ENCODE results near the gene ZNF462.
"Not testable (repeated sequence)": the region's sequence is repeated elsewhere in the genome, so short reads cannot be mapped to it uniquely, and the experiment has no call there.

The ZNF462 gene

DNA sequence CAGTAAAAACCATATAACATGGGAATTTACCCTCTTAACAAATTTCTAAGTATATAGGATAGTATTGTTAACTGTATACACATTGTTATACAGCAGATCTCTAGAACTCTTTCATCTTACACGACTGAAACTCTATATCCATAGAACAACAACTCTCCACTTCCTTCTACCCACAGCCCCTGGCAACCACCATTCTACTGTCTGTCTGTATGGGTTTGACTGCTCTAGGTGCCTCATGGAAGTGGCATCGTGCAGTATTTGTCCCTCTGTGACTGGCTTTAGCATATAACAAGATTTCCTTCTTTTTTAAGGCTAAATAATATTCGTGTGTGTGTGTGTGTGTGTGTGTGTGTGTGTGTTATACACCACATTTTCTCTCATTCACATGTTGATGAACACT, 100.7 kb downstream of the ZNF462 start:
- DNase-seq: no peak

GRCh38 chr9:106964329-106964728, 101.4 kb downstream of the ZNF462 start:
- DNase-seq: no peak

DNA sequence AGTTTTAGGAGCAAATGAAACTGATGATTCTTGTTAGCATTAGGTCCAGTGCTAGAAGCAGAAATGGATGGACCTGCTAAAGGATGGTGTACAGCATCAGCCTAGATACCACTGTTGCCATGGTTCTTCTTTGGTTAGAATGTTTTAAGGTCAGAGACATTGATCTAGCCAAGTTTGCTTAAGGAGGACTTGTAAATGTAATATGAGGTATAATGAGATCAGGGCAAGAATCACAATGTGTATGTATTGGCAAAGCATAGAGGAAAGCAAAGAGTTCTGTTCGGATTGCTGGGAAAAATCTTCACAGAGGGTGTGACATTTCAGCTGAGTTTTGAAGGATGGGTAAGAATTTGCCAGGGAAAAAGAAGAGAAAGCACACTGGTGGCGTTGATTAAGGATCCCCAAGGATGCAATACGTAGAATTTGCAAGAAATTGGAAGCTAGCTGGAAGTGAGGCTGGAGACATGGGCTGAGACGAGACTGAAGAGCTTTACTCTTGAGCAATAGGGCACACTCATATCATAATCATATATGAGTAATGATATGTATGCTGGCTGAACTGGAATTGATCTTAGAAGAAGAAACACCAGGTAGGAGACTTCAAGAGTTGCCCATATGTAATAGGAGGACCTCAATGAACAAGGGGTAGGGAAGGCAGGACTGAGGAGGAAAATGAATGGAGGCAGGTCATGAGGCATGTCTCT, 102.0 kb downstream of the ZNF462 start:
- no peak for DNase-seq

- no peak for DNase-seq
Measured at GRCh38 chr9:106966481-106966880, 103.5 kb downstream of the ZNF462 start.

- no peak for DNase-seq
Measured at GRCh38 chr9:106969696-106970095, 106.7 kb downstream of the ZNF462 start.

- no peak for DNase-seq
Measured at GRCh38 chr9:106970219-106970975, 107.4 kb downstream of the ZNF462 start.

- no peak for DNase-seq
Measured at GRCh38 chr9:106970976-106971457, 108.1 kb downstream of the ZNF462 start.

GRCh38 chr9:106972082-106972481, 109.1 kb downstream of the ZNF462 start:
- DNase-seq: no peak

DNA sequence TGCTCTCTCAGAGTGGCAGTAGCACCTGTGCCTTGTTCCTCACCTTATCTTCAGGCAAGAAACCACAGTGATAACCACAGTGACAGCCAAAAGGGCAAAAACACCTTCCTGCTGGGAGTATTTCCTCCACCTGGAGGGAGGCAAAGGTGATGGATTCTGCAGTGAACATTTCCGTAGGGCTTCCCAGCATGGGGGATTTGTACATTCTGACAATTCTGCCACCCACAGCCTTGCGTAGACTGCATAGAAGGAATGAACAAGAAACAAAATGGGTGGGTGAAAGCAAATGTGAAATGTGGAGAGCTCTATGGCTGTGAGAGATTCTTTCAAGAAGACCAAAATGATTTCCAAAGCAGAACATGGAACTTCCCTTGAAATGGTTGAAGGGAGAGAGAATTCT, 111.4 kb downstream of the ZNF462 start:
- no peak for DNase-seq

GRCh38 chr9:106976772-106977171, 113.8 kb downstream of the ZNF462 start:
- DNase-seq: no peak

GRCh38 chr9:106980551-106981101, 117.7 kb downstream of the ZNF462 start:
- no peak for DNase-seq

GRCh38 chr9:106981396-106982287, 118.7 kb downstream of the ZNF462 start:
- no peak for DNase-seq

- DNase-seq: no peak
Measured at GRCh38 chr9:106982636-106983035, 119.7 kb downstream of the ZNF462 start.

DNA sequence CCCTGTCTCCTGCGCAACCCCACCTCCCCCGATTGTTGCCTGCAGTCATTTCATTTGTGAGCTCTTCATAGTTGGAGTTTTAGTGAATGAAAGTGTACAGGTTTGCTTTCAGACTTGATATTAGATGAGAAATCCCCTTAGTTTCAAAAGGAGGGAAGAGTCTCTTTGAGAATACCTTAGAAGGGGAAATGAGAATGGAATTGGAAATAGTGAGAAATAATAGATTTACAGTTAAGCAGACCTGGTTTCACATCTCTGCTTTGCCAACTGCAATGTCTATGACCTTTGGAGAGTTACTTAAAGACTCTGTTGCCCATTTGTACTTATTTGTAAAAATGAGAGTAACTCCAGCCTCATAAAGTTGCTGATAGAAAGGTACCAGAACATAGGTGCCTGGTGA, 120.4 kb downstream of the ZNF462 start:
- DNase-seq: no peak

GRCh38 chr9:106989904-106990303, 126.9 kb downstream of the ZNF462 start:
- not testable (repeated sequence) for DNase-seq

- no peak for DNase-seq
Measured at GRCh38 chr9:106992186-106992585, 129.2 kb downstream of the ZNF462 start.

GRCh38 chr9:106993603-106994002, 130.6 kb downstream of the ZNF462 start:
- no peak for DNase-seq

DNA sequence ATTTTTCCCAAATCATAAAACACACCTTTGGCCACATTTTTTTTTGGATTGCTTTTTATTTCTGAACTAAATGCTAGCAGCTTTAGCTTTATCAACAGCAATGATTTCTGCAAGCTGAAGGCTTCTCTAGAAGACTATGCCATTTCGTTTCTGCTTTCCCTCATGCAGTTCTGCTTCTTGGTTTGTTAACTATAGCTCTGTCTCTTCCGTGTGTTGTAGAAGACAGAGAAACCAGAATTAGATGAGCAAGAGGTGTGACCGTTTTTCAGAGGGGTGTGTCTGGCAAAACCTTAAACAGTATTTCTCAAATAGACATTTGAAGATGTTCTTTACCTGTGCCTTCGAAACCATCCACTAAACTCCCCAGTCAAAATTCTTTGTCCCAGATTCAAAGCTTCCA, 131.5 kb downstream of the ZNF462 start:
- DNase-seq: no peak

DNA sequence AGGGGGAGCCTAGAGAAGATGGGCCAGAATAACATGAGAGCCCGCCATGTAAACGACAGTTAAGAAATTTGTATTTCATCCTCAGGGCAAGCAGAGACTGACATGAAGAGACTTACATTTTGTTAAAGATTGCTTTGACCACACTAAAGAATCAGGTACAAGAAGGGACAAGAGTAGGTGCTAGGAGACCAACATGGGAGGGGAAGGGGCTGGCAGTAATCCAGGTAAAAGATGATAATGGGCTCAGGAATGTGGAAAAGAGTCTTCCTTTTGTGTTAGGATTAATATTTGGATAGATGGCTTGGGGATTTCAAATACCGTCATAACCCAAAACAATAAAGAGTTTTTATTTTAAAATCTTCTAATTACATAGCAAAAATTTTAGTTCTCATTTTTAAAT, 137.3 kb downstream of the ZNF462 start:
- DNase-seq: no peak

GRCh38 chr9:107005201-107005600, 142.2 kb downstream of the ZNF462 start:
- no peak for DNase-seq

- DNase-seq: no peak
Measured at GRCh38 chr9:107007402-107007801, 144.4 kb downstream of the ZNF462 start.

DNA sequence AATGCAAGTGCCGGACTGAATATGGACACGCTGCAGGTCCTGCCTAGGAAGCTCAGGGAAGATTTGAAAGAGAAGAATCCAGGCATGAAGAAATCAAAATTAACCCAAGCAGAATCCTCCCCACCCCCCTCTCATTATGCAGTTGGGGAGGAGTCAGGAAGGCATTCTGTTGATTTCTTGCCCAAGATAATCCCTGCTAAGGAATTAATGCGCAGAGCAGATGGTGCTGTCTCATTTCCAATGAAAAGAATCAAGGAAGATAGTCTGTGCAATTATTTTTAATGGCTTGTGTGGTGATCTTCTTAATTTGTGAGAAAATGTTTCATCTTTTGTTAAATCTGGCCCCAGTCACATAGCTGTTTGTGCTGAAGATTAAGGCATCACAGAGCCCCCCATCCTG, 145.0 kb downstream of the ZNF462 start:
- no peak for DNase-seq

GRCh38 chr9:107008447-107008846, 145.5 kb downstream of the ZNF462 start:
- DNase-seq: no peak

Data from NCI-H187 treated with DMSO at 0.1 percent for 48 hours (cell line).